ENCODE data around the gene TBCA. TPM values are rescaled to one million over a fixed set of nuclear protein-coding genes. Genes with fewer than 3 reads are reported as not detected.

TBCA gene
- total RNA-seq, 1 experiment from 2014 or later: 310 TPM

- intact Hi-C loops (cut with micrococcal nuclease): no loop called here
- Mint-ChIP-seq H3K36me3 (ENCODE audit: insufficient read depth, unreplicated experiment) (no peaks in the 10 kb centered on the region), H3K4me1 (ENCODE audit: insufficient read depth, unreplicated experiment) (no peaks in the 10 kb centered on the region), H3K27ac (ENCODE audit: low read depth, unreplicated experiment) (no peak overlapping the region), H3K9me3 (ENCODE audit: unreplicated experiment) (no peaks in the 10 kb centered on the region), H3K4me3 (ENCODE audit: unreplicated experiment) (no peak overlapping the region), H3K27me3 (ENCODE audit: insufficient read depth, unreplicated experiment) (peaks cover 2% of the 10 kb centered on the region)
- CTCF ChIA-PET: interaction anchor here (1.2 kb wide), 1 partner anchor 103 kb away, joined by 3 read pairs; no protein-coding TSS in a partner anchor
- DNase-seq (ENCODE audit: unreplicated experiment): no peak
- no TSS peak for BruUV-seq (replicated peaks)
- TF ChIP-seq, protein P1, sequence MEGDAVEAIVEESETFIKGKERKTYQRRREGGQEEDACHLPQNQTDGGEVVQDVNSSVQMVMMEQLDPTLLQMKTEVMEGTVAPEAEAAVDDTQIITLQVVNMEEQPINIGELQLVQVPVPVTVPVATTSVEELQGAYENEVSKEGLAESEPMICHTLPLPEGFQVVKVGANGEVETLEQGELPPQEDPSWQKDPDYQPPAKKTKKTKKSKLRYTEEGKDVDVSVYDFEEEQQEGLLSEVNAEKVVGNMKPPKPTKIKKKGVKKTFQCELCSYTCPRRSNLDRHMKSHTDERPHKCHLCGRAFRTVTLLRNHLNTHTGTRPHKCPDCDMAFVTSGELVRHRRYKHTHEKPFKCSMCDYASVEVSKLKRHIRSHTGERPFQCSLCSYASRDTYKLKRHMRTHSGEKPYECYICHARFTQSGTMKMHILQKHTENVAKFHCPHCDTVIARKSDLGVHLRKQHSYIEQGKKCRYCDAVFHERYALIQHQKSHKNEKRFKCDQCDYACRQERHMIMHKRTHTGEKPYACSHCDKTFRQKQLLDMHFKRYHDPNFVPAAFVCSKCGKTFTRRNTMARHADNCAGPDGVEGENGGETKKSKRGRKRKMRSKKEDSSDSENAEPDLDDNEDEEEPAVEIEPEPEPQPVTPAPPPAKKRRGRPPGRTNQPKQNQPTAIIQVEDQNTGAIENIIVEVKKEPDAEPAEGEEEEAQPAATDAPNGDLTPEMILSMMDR (IDR thresholded peaks at IDR 0.05; ENCODE audit: unreplicated experiment): no peak
- POLR2A ChIA-PET: interaction anchor here (0.7 kb wide), 1 partner anchor 28 kb away, joined by 3 read pairs; no protein-coding TSS in a partner anchor
Measured at GRCh38 chr5:77663090-77663863, 112.9 kb downstream of the TBCA start.

DNA sequence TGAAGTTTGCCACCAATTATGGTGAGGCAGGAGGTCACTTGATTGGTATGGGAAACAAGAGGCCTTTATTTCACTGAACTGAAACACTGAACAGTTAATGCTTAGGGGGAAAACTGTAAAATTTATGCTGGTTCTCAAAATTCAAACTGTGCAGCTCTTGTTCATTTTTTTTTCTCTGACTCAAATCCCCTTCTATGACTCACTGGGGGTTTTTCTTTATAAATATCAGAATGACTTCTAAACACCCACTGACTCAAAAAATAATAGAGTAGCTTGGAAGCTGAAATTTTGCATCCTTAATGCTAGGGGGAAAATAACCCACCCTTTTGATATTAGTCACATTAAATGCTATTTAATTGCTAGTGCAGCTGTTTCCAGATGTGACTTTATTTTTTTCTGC is 113.5 kb downstream of the TBCA start:
- peaks cover 8% of the 10 kb centered on the region for H3K27me3 Mint-ChIP-seq (ENCODE audit: insufficient read depth, unreplicated experiment)
- no peaks in the 10 kb centered on the region for H3K4me1 Mint-ChIP-seq (ENCODE audit: insufficient read depth, unreplicated experiment)
- intact Hi-C loops (cut with micrococcal nuclease): no loop called here
- no peak for DNase-seq (ENCODE audit: unreplicated experiment)
- TF ChIP-seq, protein P1 (IDR thresholded peaks at IDR 0.05; ENCODE audit: unreplicated experiment): no peak
- ChIA-PET POLR2A (interaction anchor here (0.7 kb wide), 1 partner anchor 28 kb away, joined by 3 read pairs; no protein-coding TSS in a partner anchor), CTCF (interaction anchor here (0.6 to 1.2 kb wide), 3 partner anchors 17 to 102 kb away, joined by 3 to 4 read pairs (median 3); no protein-coding TSS in a partner anchor)
- no peak overlapping the region for H3K4me3 Mint-ChIP-seq (ENCODE audit: unreplicated experiment)
- no peak overlapping the region for H3K27ac Mint-ChIP-seq (ENCODE audit: low read depth, unreplicated experiment)
- BruUV-seq (replicated peaks): no TSS peak
- H3K36me3 Mint-ChIP-seq (ENCODE audit: insufficient read depth, unreplicated experiment): no peaks in the 10 kb centered on the region
- H3K9me3 Mint-ChIP-seq (ENCODE audit: unreplicated experiment): no peaks in the 10 kb centered on the region

DNA sequence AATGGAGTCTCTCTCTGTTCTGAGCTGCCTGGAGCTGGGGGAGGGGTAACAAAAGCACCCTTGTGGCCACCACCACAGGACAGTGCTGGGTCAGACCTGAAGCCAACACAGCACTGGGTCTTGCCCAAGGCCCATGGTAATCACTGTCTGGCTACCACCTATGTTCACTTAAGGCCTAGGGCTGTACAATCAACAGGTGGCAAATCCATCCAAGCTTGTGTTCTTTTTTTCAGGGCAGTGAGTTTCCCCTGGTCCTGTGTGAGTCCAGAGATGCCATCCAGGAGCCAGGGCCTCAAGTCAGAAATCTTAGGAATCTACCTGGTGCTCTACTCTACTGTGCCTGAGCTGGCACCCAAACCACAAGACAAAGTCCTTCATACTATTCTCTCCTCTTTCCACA is 117.5 kb downstream of the TBCA start:
- CTCF ChIA-PET: no interaction called here
- no TSS peak for BruUV-seq (replicated peaks)
- no peak for DNase-seq (ENCODE audit: unreplicated experiment)
- Mint-ChIP-seq H3K27ac (ENCODE audit: low read depth, unreplicated experiment) (no peak overlapping the region), H3K4me1 (ENCODE audit: insufficient read depth, unreplicated experiment) (no peaks in the 10 kb centered on the region), H3K9me3 (ENCODE audit: unreplicated experiment) (no peaks in the 10 kb centered on the region), H3K36me3 (ENCODE audit: insufficient read depth, unreplicated experiment) (no peaks in the 10 kb centered on the region), H3K4me3 (ENCODE audit: unreplicated experiment) (no peak overlapping the region), H3K27me3 (ENCODE audit: insufficient read depth, unreplicated experiment) (peaks cover 39% of the 10 kb centered on the region)
- intact Hi-C loops (cut with micrococcal nuclease): loop anchor here (10.0 kb wide), 1 partner anchor 74 kb away; no protein-coding TSS in a partner anchor
- TF ChIP-seq, protein P1 (IDR thresholded peaks at IDR 0.05; ENCODE audit: unreplicated experiment): no peak
- POLR2A ChIA-PET: interaction anchor here (0.5 kb wide), 1 partner anchor 210 kb away, joined by 3 read pairs; no protein-coding TSS in a partner anchor

GRCh38 chr5:77651343-77651742 is 124.8 kb downstream of the TBCA start:
- no peaks in the 10 kb centered on the region for H3K36me3 Mint-ChIP-seq (ENCODE audit: insufficient read depth, unreplicated experiment)
- H3K27me3 Mint-ChIP-seq (ENCODE audit: insufficient read depth, unreplicated experiment): peaks cover 30% of the 10 kb centered on the region
- H3K4me3 Mint-ChIP-seq (ENCODE audit: unreplicated experiment): no peak overlapping the region
- CTCF ChIA-PET: no interaction called here
- H3K27ac Mint-ChIP-seq (ENCODE audit: low read depth, unreplicated experiment): no peak overlapping the region
- BruUV-seq (replicated peaks): no TSS peak
- TF ChIP-seq, protein P1 (IDR thresholded peaks at IDR 0.05; ENCODE audit: unreplicated experiment): no peak
- DNase-seq (ENCODE audit: unreplicated experiment): no peak
- H3K4me1 Mint-ChIP-seq (ENCODE audit: insufficient read depth, unreplicated experiment): no peaks in the 10 kb centered on the region
- POLR2A ChIA-PET: no interaction called here
- intact Hi-C loops (cut with micrococcal nuclease): loop anchor here (10.0 kb wide), 1 partner anchor 67 kb away; no protein-coding TSS in a partner anchor
- no peaks in the 10 kb centered on the region for H3K9me3 Mint-ChIP-seq (ENCODE audit: unreplicated experiment)
